ENCODE data around the gene INTS4.
"Not testable (repeated sequence)": the region's sequence is repeated elsewhere in the genome, so short reads cannot be mapped to it uniquely, and the experiment has no call there.

The INTS4 gene

GRCh38 chr11:77993902-77994301 is 566 bp downstream of the INTS4 start:
- no CpG with 5 or more reads among the region's 11 CpGs for WGBS, 2 donors (ENCODE audit: extremely low coverage in 2 of 2, insufficient read length in 2 of 2, insufficient replicate concordance in 1 of 2)
- Histone ChIP-seq H2AFZ (ENCODE audit: low read length) (peak overlapping the region; percentile 80), H3K23ac (ENCODE audit: low read depth, low read length, poor library complexity) (no peak overlapping the region), H3K14ac (ENCODE audit: low read length) (no peak overlapping the region), H3K9ac (ENCODE audit: low read depth, low read length, poor library complexity) (no peak overlapping the region), H2BK15ac (ENCODE audit: low read length) (no peak overlapping the region), H3K36me3 (replicated peaks in 1 of 2; ENCODE audit: control insufficient read depth in 2 of 2, insufficient read depth in 2 of 2, low read length in 2 of 2) (peaks cover 5 to 31% of the 10 kb centered on the region in 2 donors), H3K4me3 (ENCODE audit: low read length in 2 of 2) (peak overlapping the region; percentile 81 to 94), H3K18ac (ENCODE audit: low read length) (no peak overlapping the region), H3K4me1 (ENCODE audit: control insufficient read depth in 2 of 2, insufficient read depth in 1 of 2, low read depth in 1 of 2, low read length in 2 of 2) (peaks cover 5 to 12% of the 10 kb centered on the region in 2 donors), H2BK120ac (ENCODE audit: low read depth, low read length) (no peak overlapping the region), H4K91ac (ENCODE audit: low read depth, low read length, poor library complexity) (no peak overlapping the region), H2AK5ac (ENCODE audit: low read depth, low read length) (no peak overlapping the region), H3K9me3 (replicated peaks in 1 of 2; ENCODE audit: control insufficient read depth in 2 of 2, insufficient read depth in 1 of 2, low read depth in 1 of 2, low read length in 2 of 2) (no peaks in the 10 kb centered on the region), H3K79me1 (ENCODE audit: low read depth, low read length) (peaks cover 5% of the 10 kb centered on the region), H3K27me3 (ENCODE audit: control insufficient read depth in 3 of 3, insufficient read depth in 3 of 3, low read depth in 1 of 3, low read length in 3 of 3) (no peaks in the 10 kb centered on the region), H2BK5ac (ENCODE audit: low read length) (no peak overlapping the region), H4K8ac (ENCODE audit: low read depth, low read length) (no peak overlapping the region), H3K4me2 (ENCODE audit: insufficient read depth, low read length, poor library complexity, severe bottlenecking) (peak overlapping the region; percentile 70), H2BK12ac (ENCODE audit: low read length) (no peak overlapping the region), H3K4ac (ENCODE audit: low read length) (no peak overlapping the region), H3K27ac (replicated peaks; ENCODE audit: low read length) (no peak overlapping the region)
- DNase-seq (ENCODE audit: low spot score): no peak

DNA sequence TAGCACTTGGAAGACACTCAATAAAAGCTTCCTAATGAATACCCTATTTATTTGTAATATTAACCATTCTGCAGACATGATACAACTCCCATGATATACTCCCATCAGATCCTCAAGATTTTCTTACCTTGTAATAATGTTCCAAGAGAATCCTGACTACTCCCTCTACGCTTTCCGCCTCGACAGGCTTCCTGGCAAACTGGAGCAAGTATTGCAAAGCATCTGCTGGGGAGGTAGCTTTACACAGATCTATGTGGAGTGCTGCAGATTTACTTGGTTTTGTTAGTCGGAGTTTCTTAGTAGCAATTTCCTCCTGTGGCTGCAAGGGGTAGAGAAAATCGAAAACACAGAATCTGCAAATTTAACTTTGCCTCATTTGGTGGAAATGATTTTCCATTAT is 3.5 kb downstream of the INTS4 start:
- H3K23ac ChIP-seq (ENCODE audit: low read depth, low read length, poor library complexity): no peak overlapping the region
- H3K9ac ChIP-seq (ENCODE audit: low read depth, low read length, poor library complexity): no peak overlapping the region
- H3K79me1 ChIP-seq (ENCODE audit: low read depth, low read length): peaks cover 5% of the 10 kb centered on the region
- WGBS, 2 donors (ENCODE audit: extremely low coverage in 2 of 2, insufficient read length in 2 of 2, insufficient replicate concordance in 1 of 2): no CpG with 5 or more reads among the region's 5 CpGs
- no peak overlapping the region for H2AFZ ChIP-seq (ENCODE audit: low read length)
- DNase-seq (ENCODE audit: low spot score): no peak
- no peaks in the 10 kb centered on the region for H3K9me3 ChIP-seq (replicated peaks in 1 of 2; ENCODE audit: control insufficient read depth in 2 of 2, insufficient read depth in 1 of 2, low read depth in 1 of 2, low read length in 2 of 2)
- no peak overlapping the region for H2BK120ac ChIP-seq (ENCODE audit: low read depth, low read length)
- no peak overlapping the region for H2AK5ac ChIP-seq (ENCODE audit: low read depth, low read length)
- H2BK15ac ChIP-seq (ENCODE audit: low read length): no peak overlapping the region
- no peak overlapping the region for H2BK12ac ChIP-seq (ENCODE audit: low read length)
- H3K4me1 ChIP-seq (ENCODE audit: control insufficient read depth in 2 of 2, insufficient read depth in 1 of 2, low read depth in 1 of 2, low read length in 2 of 2): peaks cover 5 to 12% of the 10 kb centered on the region in 2 donors
- no peak overlapping the region for H3K18ac ChIP-seq (ENCODE audit: low read length)
- no peak overlapping the region for H2BK5ac ChIP-seq (ENCODE audit: low read length)
- no peak overlapping the region for H3K14ac ChIP-seq (ENCODE audit: low read length)
- H3K4me3 ChIP-seq (ENCODE audit: low read length in 2 of 2): no peak overlapping the region
- H4K8ac ChIP-seq (ENCODE audit: low read depth, low read length): no peak overlapping the region
- no peaks in the 10 kb centered on the region for H3K27me3 ChIP-seq (ENCODE audit: control insufficient read depth in 3 of 3, insufficient read depth in 3 of 3, low read depth in 1 of 3, low read length in 3 of 3)
- no peak overlapping the region for H3K4ac ChIP-seq (ENCODE audit: low read length)
- H3K27ac ChIP-seq (replicated peaks; ENCODE audit: low read length): no peak overlapping the region
- peaks cover 5 to 57% of the 10 kb centered on the region in 2 donors for H3K36me3 ChIP-seq (replicated peaks in 1 of 2; ENCODE audit: control insufficient read depth in 2 of 2, insufficient read depth in 2 of 2, low read length in 2 of 2)
- no peak overlapping the region for H3K4me2 ChIP-seq (ENCODE audit: insufficient read depth, low read length, poor library complexity, severe bottlenecking)
- no peak overlapping the region for H4K91ac ChIP-seq (ENCODE audit: low read depth, low read length, poor library complexity)

GRCh38 chr11:77986456-77986855 is 8.0 kb downstream of the INTS4 start:
- H2BK5ac ChIP-seq (ENCODE audit: low read length); H4K8ac ChIP-seq (ENCODE audit: low read depth, low read length); H3K27ac ChIP-seq (replicated peaks; ENCODE audit: low read length); H2BK12ac ChIP-seq (ENCODE audit: low read length); H3K23ac ChIP-seq (ENCODE audit: low read depth, low read length, poor library complexity); H2BK120ac ChIP-seq (ENCODE audit: low read depth, low read length); H3K4me1 ChIP-seq (ENCODE audit: control insufficient read depth in 2 of 2, insufficient read depth in 1 of 2, low read depth in 1 of 2, low read length in 2 of 2); H2AK5ac ChIP-seq (ENCODE audit: low read depth, low read length); H2BK15ac ChIP-seq (ENCODE audit: low read length); H3K27me3 ChIP-seq (ENCODE audit: control insufficient read depth in 3 of 3, insufficient read depth in 3 of 3, low read depth in 1 of 3, low read length in 3 of 3); H3K9me3 ChIP-seq (replicated peaks in 1 of 2; ENCODE audit: control insufficient read depth in 2 of 2, insufficient read depth in 1 of 2, low read depth in 1 of 2, low read length in 2 of 2); H3K9ac ChIP-seq (ENCODE audit: low read depth, low read length, poor library complexity); H4K91ac ChIP-seq (ENCODE audit: low read depth, low read length, poor library complexity); H3K18ac ChIP-seq (ENCODE audit: low read length); H3K79me1 ChIP-seq (ENCODE audit: low read depth, low read length); H3K4me3 ChIP-seq (ENCODE audit: low read length in 2 of 2); H2AFZ ChIP-seq (ENCODE audit: low read length); H3K14ac ChIP-seq (ENCODE audit: low read length); H3K4ac ChIP-seq (ENCODE audit: low read length); DNase-seq (ENCODE audit: low spot score); H3K4me2 ChIP-seq (ENCODE audit: insufficient read depth, low read length, poor library complexity, severe bottlenecking): not testable (repeated sequence)
- no CpG with 5 or more reads among the region's 8 CpGs for WGBS, 2 donors (ENCODE audit: extremely low coverage in 2 of 2, insufficient read length in 2 of 2, insufficient replicate concordance in 1 of 2)
- H3K36me3 ChIP-seq (replicated peaks in 1 of 2; ENCODE audit: control insufficient read depth in 2 of 2, insufficient read depth in 2 of 2, low read length in 2 of 2): peaks cover 4 to 84% of the 10 kb centered on the region in 2 donors

GRCh38 chr11:77981346-77981947 is 13.0 kb downstream of the INTS4 start:
- Histone ChIP-seq H4K8ac (ENCODE audit: low read depth, low read length) (no peak overlapping the region), H2AK5ac (ENCODE audit: low read depth, low read length) (no peak overlapping the region), H2AFZ (ENCODE audit: low read length) (no peak overlapping the region), H3K27me3 (ENCODE audit: control insufficient read depth in 3 of 3, insufficient read depth in 3 of 3, low read depth in 1 of 3, low read length in 3 of 3) (no peaks in the 10 kb centered on the region), H3K4me1 (ENCODE audit: control insufficient read depth in 2 of 2, insufficient read depth in 1 of 2, low read depth in 1 of 2, low read length in 2 of 2) (no peaks in the 10 kb centered on the region), H3K14ac (ENCODE audit: low read length) (no peak overlapping the region), H3K9ac (ENCODE audit: low read depth, low read length, poor library complexity) (no peak overlapping the region), H2BK120ac (ENCODE audit: low read depth, low read length) (no peak overlapping the region), H2BK12ac (ENCODE audit: low read length) (no peak overlapping the region), H3K18ac (ENCODE audit: low read length) (no peak overlapping the region), H2BK5ac (ENCODE audit: low read length) (no peak overlapping the region), H2BK15ac (ENCODE audit: low read length) (no peak overlapping the region), H4K91ac (ENCODE audit: low read depth, low read length, poor library complexity) (no peak overlapping the region), H3K4me3 (ENCODE audit: low read length in 2 of 2) (no peak overlapping the region), H3K4ac (ENCODE audit: low read length) (no peak overlapping the region), H3K4me2 (ENCODE audit: insufficient read depth, low read length, poor library complexity, severe bottlenecking) (no peak overlapping the region), H3K79me1 (ENCODE audit: low read depth, low read length) (no peaks in the 10 kb centered on the region), H3K9me3 (replicated peaks in 1 of 2; ENCODE audit: control insufficient read depth in 2 of 2, insufficient read depth in 1 of 2, low read depth in 1 of 2, low read length in 2 of 2) (no peaks in the 10 kb centered on the region), H3K23ac (ENCODE audit: low read depth, low read length, poor library complexity) (no peak overlapping the region), H3K27ac (replicated peaks; ENCODE audit: low read length) (no peak overlapping the region), H3K36me3 (replicated peaks in 1 of 2; ENCODE audit: control insufficient read depth in 2 of 2, insufficient read depth in 2 of 2, low read length in 2 of 2) (peaks cover 10 to 74% of the 10 kb centered on the region in 2 donors)
- no peak for DNase-seq (ENCODE audit: low spot score)
- no CpG with 5 or more reads among the region's 2 CpGs for WGBS, 2 donors (ENCODE audit: extremely low coverage in 2 of 2, insufficient read length in 2 of 2, insufficient replicate concordance in 1 of 2)

All from neuronal stem cell (in vitro differentiated cells).